H9 (cell line): ENCODE results near the gene CUEDC1. TPM values are rescaled to one million over a fixed set of nuclear protein-coding genes. Genes with fewer than 3 reads are reported as not detected.

Experiments used
- DNase-seq: peaks from one replicate; pipeline ENCODE4 v3.0.0-alpha.2; 2017
- H2AFZ ChIP-seq: one replicate; pipeline ENCODE4 v1.6.1; 2013; ENCODE audit warnings: mild to moderate bottlenecking, low read length, control low read depth, moderate library complexity
- H2AK5ac ChIP-seq: 2 replicates; pipeline ENCODE4 v1.6.1; 2013; ENCODE audit warnings: low read length, control low read depth, mixed read lengths; ENCODE audit not compliant: insufficient read length
- H2BK120ac ChIP-seq: one replicate; pipeline ENCODE4 v1.6.1; 2013; ENCODE audit warnings: low read depth, mild to moderate bottlenecking, low read length, control low read depth, inconsistent platforms; ENCODE audit not compliant: poor library complexity, severe bottlenecking
- H2BK12ac ChIP-seq: 2 replicates; pipeline ENCODE4 v1.6.1; 2013; ENCODE audit warnings: low read length, control low read depth, mixed read lengths, low read depth; ENCODE audit not compliant: insufficient read length
- H2BK15ac ChIP-seq: 2 replicates; pipeline ENCODE4 v1.6.1; 2013; ENCODE audit warnings: low read depth, low read length, control low read depth
- H2BK20ac ChIP-seq: one replicate; pipeline ENCODE4 v1.6.1; 2013; ENCODE audit warnings: low read depth, mild to moderate bottlenecking, low read length, control low read depth, inconsistent platforms; ENCODE audit not compliant: poor library complexity, severe bottlenecking
- H2BK5ac ChIP-seq: 2 replicates; pipeline ENCODE4 v1.6.1; 2013; ENCODE audit warnings: low read length, control low read depth, mixed read lengths; ENCODE audit not compliant: insufficient read length
- H3K14ac ChIP-seq: 2 replicates; pipeline ENCODE4 v1.6.1; 2013; ENCODE audit warnings: low read length, control low read depth; ENCODE audit not compliant: insufficient read depth
- H3K18ac ChIP-seq: 2 replicates; pipeline ENCODE4 v1.6.1; 2013; ENCODE audit warnings: low read depth, mild to moderate bottlenecking, mixed read lengths, low read length, control low read depth; ENCODE audit not compliant: insufficient read length
- H3K23ac ChIP-seq: 2 replicates; pipeline ENCODE4 v1.6.1; 2013; ENCODE audit warnings: low read length, control low read depth, mixed read lengths, low read depth; ENCODE audit not compliant: insufficient read length
- H3K23me2 ChIP-seq: 2 replicates; pipeline ENCODE4 v1.6.1; 2013; ENCODE audit warnings: low read depth, mild to moderate bottlenecking, mixed read lengths, low read length, control low read depth; ENCODE audit not compliant: insufficient read length, poor library complexity, severe bottlenecking
- H3K27ac ChIP-seq: 2 replicates; pipeline ENCODE4 v1.5.1; 2013; ENCODE audit warnings: low read length, control low read depth, mixed read lengths, low read depth; ENCODE audit not compliant: insufficient read length
- H3K27me3 ChIP-seq: 2 replicates; pipeline ENCODE4 v1.6.1; 2013; ENCODE audit warnings: low read length, control low read depth, inconsistent platforms; ENCODE audit not compliant: insufficient read depth
- H3K4ac ChIP-seq: 2 replicates; pipeline ENCODE4 v1.6.1; 2013; ENCODE audit warnings: low read depth, mild to moderate bottlenecking, control low read depth, inconsistent platforms, low read length, moderate library complexity
- H3K4me1 ChIP-seq: 2 replicates; pipeline ENCODE4 v1.6.1; 2013; ENCODE audit warnings: low read length, control low read depth, inconsistent platforms; ENCODE audit not compliant: insufficient read depth
- H3K4me2 ChIP-seq: 2 replicates; pipeline ENCODE4 v1.6.1; 2013; ENCODE audit warnings: low read length, control low read depth, mixed read lengths; ENCODE audit not compliant: insufficient read length, insufficient read depth
- H3K56ac ChIP-seq: 2 replicates; pipeline ENCODE4 v1.6.1; 2013; ENCODE audit warnings: low read depth, mild to moderate bottlenecking, mixed read lengths, low read length, control low read depth; ENCODE audit not compliant: insufficient read length
- H3K79me1 ChIP-seq: 2 replicates; pipeline ENCODE4 v1.6.1; 2013; ENCODE audit warnings: low read depth, mild to moderate bottlenecking, moderate library complexity, low read length, control low read depth, inconsistent platforms; ENCODE audit not compliant: insufficient read depth, poor library complexity, severe bottlenecking
- H3K79me2 ChIP-seq: 2 replicates; pipeline ENCODE4 v1.6.1; 2013; ENCODE audit warnings: low read length, control low read depth, inconsistent platforms; ENCODE audit not compliant: insufficient read depth
- H3K9ac ChIP-seq: 2 replicates; pipeline ENCODE4 v1.6.1; 2013; ENCODE audit warnings: low read length, control low read depth, mixed read lengths; ENCODE audit not compliant: insufficient read length; ENCODE audit errors: extremely low read depth
- H3K9me3 ChIP-seq: one replicate; pipeline ENCODE4 v1.6.1; 2013; ENCODE audit warnings: low read depth, low read length, inconsistent platforms; ENCODE audit not compliant: control insufficient read depth
- H3T11ph ChIP-seq: one replicate; pipeline ENCODE4 v1.6.1; 2013; ENCODE audit warnings: mild to moderate bottlenecking, low read length, control low read depth, inconsistent platforms
- H4K20me1 ChIP-seq: one replicate; pipeline ENCODE4 v1.6.1; 2013; ENCODE audit not compliant: control insufficient read depth, insufficient read length, insufficient read depth
- H4K5ac ChIP-seq: 2 replicates; pipeline ENCODE4 v1.6.1; 2013; ENCODE audit warnings: low read depth, mild to moderate bottlenecking, mixed read lengths, low read length, control low read depth; ENCODE audit not compliant: insufficient read length
- H4K8ac ChIP-seq: replicated peaks from 2 replicates; pipeline ENCODE4 v1.6.1; 2013; ENCODE audit warnings: low read length, control low read depth, mixed read lengths, low read depth; ENCODE audit not compliant: insufficient read length
- H4K91ac ChIP-seq: 2 replicates; pipeline ENCODE4 v1.6.1; 2013; ENCODE audit warnings: low read depth, mild to moderate bottlenecking, moderate library complexity, mixed read lengths, low read length, control low read depth; ENCODE audit not compliant: insufficient read length
- H3K27ac Mint-ChIP-seq, 3 experiments: 2 replicates in 2 of 3; 3 replicates in 1 of 3; pipeline ENCODE4 v1.8.0; 2020 to 2021; ENCODE audit warnings: mixed read lengths in 3 of 3, mild to moderate bottlenecking in 1 of 3, moderate library complexity in 1 of 3
- H3K27me3 Mint-ChIP-seq: 2 replicates; pipeline ENCODE4 v1.8.0; 2021; ENCODE audit warnings: low read depth, mild to moderate bottlenecking, moderate library complexity, mixed read lengths
- H3K36me3 Mint-ChIP-seq, 3 experiments: 2 replicates in 2 of 3; 3 replicates in 1 of 3; pipeline ENCODE4 v1.8.0; 2020 to 2021; ENCODE audit warnings: low read depth in 3 of 3, mixed read lengths in 3 of 3; ENCODE audit not compliant: insufficient read depth in 1 of 3
- H3K4me1 Mint-ChIP-seq, 2 experiments: 2 replicates each; pipeline ENCODE4 v1.8.0; 2020; ENCODE audit warnings: mixed read lengths in 2 of 2
- H3K4me3 Mint-ChIP-seq, 2 experiments: 2 replicates in 1 of 2; 3 replicates in 1 of 2; pipeline ENCODE4 v1.8.0; 2020 to 2021; ENCODE audit warnings: mild to moderate bottlenecking in 2 of 2, mixed read lengths in 2 of 2, moderate library complexity in 1 of 2
- H3K9me3 Mint-ChIP-seq, 2 experiments: 2 replicates in 1 of 2; 3 replicates in 1 of 2; pipeline ENCODE4 v1.8.0; 2020; ENCODE audit warnings: mild to moderate bottlenecking in 2 of 2, mixed read lengths in 2 of 2, moderate library complexity in 1 of 2
- WGBS: extraction: QIAGEN DNeasy Blood & Tissue Kit; methylation state at CpG from one replicate; pipeline ENCODE4 v1.1.7; 2013; ENCODE audit warnings: missing lambda C conversion rate, low lambda C conversion rate, mixed read lengths; ENCODE audit not compliant: insufficient read length; ENCODE audit errors: extremely low coverage; 5-methylcytosine and 5-hydroxymethylcytosine counted together
- total RNA-seq: library from RNA; stranded (reverse); gene quantifications from 2 replicates; pipeline ENCODE4 v1.2.1, GENCODE V29; 2021
- TF ChIP-seq, protein P1 (sequence below): fragments of 200-600 bp; sonication (generic); conservative IDR thresholded peaks from 3 replicates; pipeline ENCODE4 v1.8.0; 2021; ENCODE audit warnings: antibody characterized with exemption, mild to moderate bottlenecking

Gene CUEDC1
- total RNA-seq, 1 experiment from 2014 or later = 7.3 TPM

DNA sequence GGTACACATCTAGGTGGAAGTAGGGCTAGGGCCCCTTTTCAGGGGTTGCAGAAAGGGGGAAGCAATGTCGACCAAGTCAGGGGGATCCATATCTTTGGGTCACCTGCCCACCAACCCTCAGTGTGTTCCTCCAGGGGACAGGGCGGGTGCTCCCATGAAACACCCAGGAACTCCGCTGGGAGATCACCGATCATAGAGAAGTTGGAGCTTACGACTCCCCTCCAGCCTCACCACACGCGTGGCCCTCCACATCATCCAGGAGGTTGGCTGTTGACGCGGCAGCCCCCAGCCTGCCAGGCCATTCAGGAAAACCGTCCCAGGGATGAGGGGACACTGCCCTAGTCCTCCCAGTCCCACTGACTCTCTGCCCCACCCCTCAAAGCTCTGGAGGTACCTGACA, 88.1 kb downstream of the CUEDC1 start:
- Histone ChIP-seq H2BK15ac (no peak overlapping the region), H2BK120ac (no peak overlapping the region), H2AFZ (no peak overlapping the region), H4K8ac (no peak overlapping the region), H3K27me3 (no peaks in the 10 kb centered on the region; the same call in 1 of the 2 replicates), H3K9ac (no peak overlapping the region), H3K4me1 (peaks cover 3% of the 10 kb centered on the region; the same call in 1 of the 2 replicates), H4K91ac (no peak overlapping the region), H3K23me2 (no peaks in the 10 kb centered on the region), H3K79me2 (no peaks in the 10 kb centered on the region), H3K79me1 (no peaks in the 10 kb centered on the region), H3T11ph (no peak overlapping the region), H2AK5ac (no peak overlapping the region), H2BK12ac (no peak overlapping the region), H3K4ac (no peak overlapping the region), H2BK20ac (no peak overlapping the region), H3K23ac (no peak overlapping the region), H3K9me3 (no peaks in the 10 kb centered on the region), H3K18ac (no peak overlapping the region), H2BK5ac (no peak overlapping the region), H4K5ac (no peak overlapping the region), H3K27ac (no peak overlapping the region), H4K20me1 (no peaks in the 10 kb centered on the region), H3K56ac (no peak overlapping the region), H3K4me2 (no peak overlapping the region), H3K14ac (no peak overlapping the region)
- peaks cover 45 to 53% of the 10 kb centered on the region in 2 experiments for H3K4me1 Mint-ChIP-seq
- no CpG with 5 or more reads among the region's 10 CpGs for WGBS
- peak; percentile 24 for DNase-seq
- TF ChIP-seq, protein P1, sequence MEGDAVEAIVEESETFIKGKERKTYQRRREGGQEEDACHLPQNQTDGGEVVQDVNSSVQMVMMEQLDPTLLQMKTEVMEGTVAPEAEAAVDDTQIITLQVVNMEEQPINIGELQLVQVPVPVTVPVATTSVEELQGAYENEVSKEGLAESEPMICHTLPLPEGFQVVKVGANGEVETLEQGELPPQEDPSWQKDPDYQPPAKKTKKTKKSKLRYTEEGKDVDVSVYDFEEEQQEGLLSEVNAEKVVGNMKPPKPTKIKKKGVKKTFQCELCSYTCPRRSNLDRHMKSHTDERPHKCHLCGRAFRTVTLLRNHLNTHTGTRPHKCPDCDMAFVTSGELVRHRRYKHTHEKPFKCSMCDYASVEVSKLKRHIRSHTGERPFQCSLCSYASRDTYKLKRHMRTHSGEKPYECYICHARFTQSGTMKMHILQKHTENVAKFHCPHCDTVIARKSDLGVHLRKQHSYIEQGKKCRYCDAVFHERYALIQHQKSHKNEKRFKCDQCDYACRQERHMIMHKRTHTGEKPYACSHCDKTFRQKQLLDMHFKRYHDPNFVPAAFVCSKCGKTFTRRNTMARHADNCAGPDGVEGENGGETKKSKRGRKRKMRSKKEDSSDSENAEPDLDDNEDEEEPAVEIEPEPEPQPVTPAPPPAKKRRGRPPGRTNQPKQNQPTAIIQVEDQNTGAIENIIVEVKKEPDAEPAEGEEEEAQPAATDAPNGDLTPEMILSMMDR = no peak
- H3K36me3 Mint-ChIP-seq = peaks cover 4 to 9% (median 9%) of the 10 kb centered on the region in 3 experiments; a peak in 3 of 7 replicates
- peaks cover 32% of the 10 kb centered on the region for H3K27me3 Mint-ChIP-seq
- no peak overlapping the region for H3K27ac Mint-ChIP-seq
- no peaks in the 10 kb centered on the region for H3K9me3 Mint-ChIP-seq
- H3K4me3 Mint-ChIP-seq = no peak overlapping the region
